ENCODE results near the gene EGFLAM.

- no peak for TF ChIP-seq CTCF (IDR thresholded peaks at IDR 0.05)
- TF ChIP-seq EP300 (IDR thresholded peaks at IDR 0.05): no peak
- no peak for TF ChIP-seq POLR2AphosphoS5 (IDR thresholded peaks at IDR 0.05)
These were observed 88.8 kb downstream of the EGFLAM start for GRCh38 chr5:38347040-38347763.

All from esophagus muscularis mucosa (tissue), 4 donors.